ENCODE results near the gene ZBTB20. TPM values are rescaled to one million over a fixed set of nuclear protein-coding genes. Genes with fewer than 3 reads are reported as not detected.

Gene ZBTB20
- total and polyA plus RNA-seq, 4 donors: 0.88 to 83.2 (median 20.4) TPM

DNA sequence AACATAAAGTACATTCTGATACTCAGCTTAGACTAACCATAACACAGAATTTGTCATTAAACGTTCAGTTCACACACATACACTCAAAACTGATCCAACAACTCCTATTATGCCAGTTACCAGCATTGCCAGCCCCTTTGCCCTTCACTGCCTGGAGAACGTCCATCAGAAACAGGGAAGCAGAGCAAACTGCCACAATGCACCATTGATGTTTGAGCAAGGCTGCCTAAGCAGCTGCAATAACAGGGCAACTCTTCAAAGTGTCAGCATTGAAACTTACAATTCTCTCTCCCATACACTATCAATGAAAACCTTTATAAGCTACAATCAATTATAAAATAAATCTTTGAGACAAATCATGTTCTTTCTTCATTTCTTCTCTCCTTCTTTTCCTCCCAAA lies 85.1 kb downstream of the ZBTB20 start:
- Histone ChIP-seq H3K9me3 (ENCODE audit: control insufficient read depth in 4 of 4, low read length in 3 of 4) (no peaks in the 10 kb centered on the region), H3K4me3 (ENCODE audit: low read depth in 1 of 3, low read length in 3 of 3) (no peak overlapping the region), H3K36me3 (ENCODE audit: control insufficient read depth in 4 of 4, insufficient read depth in 3 of 4, low read depth in 1 of 4, low read length in 3 of 4) (no peaks in the 10 kb centered on the region), H3K4me1 (ENCODE audit: control insufficient read depth in 4 of 4, insufficient read depth in 4 of 4, low read length in 3 of 4) (no peaks in the 10 kb centered on the region), H3K9ac (ENCODE audit: low read depth in 1 of 2, low read length in 2 of 2) (no peak overlapping the region), H3K27me3 (ENCODE audit: control insufficient read depth in 4 of 4, insufficient read depth in 4 of 4, low read length in 3 of 4) (no peaks in the 10 kb centered on the region), H3K27ac (ENCODE audit: low read depth in 1 of 2, low read length in 2 of 2) (no peak overlapping the region)
- no peak for DNase-seq (ENCODE audit: low spot score)
- 52% methylated on average over 2 of the region's 2 CpGs for WGBS
- TF ChIP-seq RAD21 (IDR thresholded peaks at IDR 0.05) (no peak), YY1 (IDR thresholded peaks at IDR 0.05) (no peak), EGR1 (IDR thresholded peaks at IDR 0.05; ENCODE audit: low read depth in 2 of 2) (no peak), HNF4A (conservative IDR thresholded peaks at IDR 0.05) (no peak), FOXA2 (IDR thresholded peaks at IDR 0.05) (no peak), JUND (IDR thresholded peaks at IDR 0.05) (no peak), GABPA (IDR thresholded peaks at IDR 0.05 in 1 of 2, conservative IDR thresholded peaks at IDR 0.05 in 1 of 2) (no peak)
- TF ChIP-seq, protein P1, sequence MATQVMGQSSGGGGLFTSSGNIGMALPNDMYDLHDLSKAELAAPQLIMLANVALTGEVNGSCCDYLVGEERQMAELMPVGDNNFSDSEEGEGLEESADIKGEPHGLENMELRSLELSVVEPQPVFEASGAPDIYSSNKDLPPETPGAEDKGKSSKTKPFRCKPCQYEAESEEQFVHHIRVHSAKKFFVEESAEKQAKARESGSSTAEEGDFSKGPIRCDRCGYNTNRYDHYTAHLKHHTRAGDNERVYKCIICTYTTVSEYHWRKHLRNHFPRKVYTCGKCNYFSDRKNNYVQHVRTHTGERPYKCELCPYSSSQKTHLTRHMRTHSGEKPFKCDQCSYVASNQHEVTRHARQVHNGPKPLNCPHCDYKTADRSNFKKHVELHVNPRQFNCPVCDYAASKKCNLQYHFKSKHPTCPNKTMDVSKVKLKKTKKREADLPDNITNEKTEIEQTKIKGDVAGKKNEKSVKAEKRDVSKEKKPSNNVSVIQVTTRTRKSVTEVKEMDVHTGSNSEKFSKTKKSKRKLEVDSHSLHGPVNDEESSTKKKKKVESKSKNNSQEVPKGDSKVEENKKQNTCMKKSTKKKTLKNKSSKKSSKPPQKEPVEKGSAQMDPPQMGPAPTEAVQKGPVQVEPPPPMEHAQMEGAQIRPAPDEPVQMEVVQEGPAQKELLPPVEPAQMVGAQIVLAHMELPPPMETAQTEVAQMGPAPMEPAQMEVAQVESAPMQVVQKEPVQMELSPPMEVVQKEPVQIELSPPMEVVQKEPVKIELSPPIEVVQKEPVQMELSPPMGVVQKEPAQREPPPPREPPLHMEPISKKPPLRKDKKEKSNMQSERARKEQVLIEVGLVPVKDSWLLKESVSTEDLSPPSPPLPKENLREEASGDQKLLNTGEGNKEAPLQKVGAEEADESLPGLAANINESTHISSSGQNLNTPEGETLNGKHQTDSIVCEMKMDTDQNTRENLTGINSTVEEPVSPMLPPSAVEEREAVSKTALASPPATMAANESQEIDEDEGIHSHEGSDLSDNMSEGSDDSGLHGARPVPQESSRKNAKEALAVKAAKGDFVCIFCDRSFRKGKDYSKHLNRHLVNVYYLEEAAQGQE (IDR thresholded peaks at IDR 0.05): no peak
- TF ChIP-seq, protein P2, sequence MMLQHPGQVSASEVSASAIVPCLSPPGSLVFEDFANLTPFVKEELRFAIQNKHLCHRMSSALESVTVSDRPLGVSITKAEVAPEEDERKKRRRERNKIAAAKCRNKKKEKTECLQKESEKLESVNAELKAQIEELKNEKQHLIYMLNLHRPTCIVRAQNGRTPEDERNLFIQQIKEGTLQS (IDR thresholded peaks at IDR 0.05): no peak
- TF ChIP-seq, protein P3, sequence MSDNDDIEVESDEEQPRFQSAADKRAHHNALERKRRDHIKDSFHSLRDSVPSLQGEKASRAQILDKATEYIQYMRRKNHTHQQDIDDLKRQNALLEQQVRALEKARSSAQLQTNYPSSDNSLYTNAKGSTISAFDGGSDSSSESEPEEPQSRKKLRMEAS (IDR thresholded peaks at IDR 0.05): no peak
- TF ChIP-seq, protein P4, sequence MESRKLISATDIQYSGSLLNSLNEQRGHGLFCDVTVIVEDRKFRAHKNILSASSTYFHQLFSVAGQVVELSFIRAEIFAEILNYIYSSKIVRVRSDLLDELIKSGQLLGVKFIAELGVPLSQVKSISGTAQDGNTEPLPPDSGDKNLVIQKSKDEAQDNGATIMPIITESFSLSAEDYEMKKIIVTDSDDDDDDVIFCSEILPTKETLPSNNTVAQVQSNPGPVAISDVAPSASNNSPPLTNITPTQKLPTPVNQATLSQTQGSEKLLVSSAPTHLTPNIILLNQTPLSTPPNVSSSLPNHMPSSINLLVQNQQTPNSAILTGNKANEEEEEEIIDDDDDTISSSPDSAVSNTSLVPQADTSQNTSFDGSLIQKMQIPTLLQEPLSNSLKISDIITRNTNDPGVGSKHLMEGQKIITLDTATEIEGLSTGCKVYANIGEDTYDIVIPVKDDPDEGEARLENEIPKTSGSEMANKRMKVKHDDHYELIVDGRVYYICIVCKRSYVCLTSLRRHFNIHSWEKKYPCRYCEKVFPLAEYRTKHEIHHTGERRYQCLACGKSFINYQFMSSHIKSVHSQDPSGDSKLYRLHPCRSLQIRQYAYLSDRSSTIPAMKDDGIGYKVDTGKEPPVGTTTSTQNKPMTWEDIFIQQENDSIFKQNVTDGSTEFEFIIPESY (IDR thresholded peaks at IDR 0.05): no peak

DNA sequence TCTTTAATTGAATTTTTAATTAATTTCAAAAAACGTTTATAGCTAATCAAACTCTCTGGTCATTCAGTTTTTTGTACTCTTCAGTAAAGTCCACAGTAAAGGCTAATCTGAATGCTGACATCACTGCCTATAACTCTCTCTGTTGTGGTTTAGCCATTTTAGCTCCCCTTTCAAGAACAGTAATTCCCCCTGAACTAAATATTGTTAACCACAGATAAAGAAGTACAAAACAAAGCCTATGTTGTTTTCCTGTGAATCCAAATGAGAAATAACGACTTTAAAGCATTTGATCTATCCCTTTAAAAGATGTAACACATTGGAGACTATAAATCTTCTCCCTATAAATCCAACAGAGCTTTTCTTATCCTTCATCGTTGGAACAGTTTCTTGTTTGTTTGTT lies 94.2 kb downstream of the ZBTB20 start:
- H3K27ac ChIP-seq (ENCODE audit: low read depth in 1 of 2, low read length in 2 of 2): no peak overlapping the region
- WGBS: 78% methylated on average over 3 of the region's 3 CpGs
- no peak overlapping the region for H3K4me3 ChIP-seq (ENCODE audit: low read depth in 1 of 3, low read length in 3 of 3)
- no peaks in the 10 kb centered on the region for H3K4me1 ChIP-seq (ENCODE audit: control insufficient read depth in 4 of 4, insufficient read depth in 4 of 4, low read length in 3 of 4)
- no peaks in the 10 kb centered on the region for H3K36me3 ChIP-seq (ENCODE audit: control insufficient read depth in 4 of 4, insufficient read depth in 3 of 4, low read depth in 1 of 4, low read length in 3 of 4)
- DNase-seq (ENCODE audit: low spot score): no peak
- no peak overlapping the region for H3K9ac ChIP-seq (ENCODE audit: low read depth in 1 of 2, low read length in 2 of 2)
- no peaks in the 10 kb centered on the region for H3K27me3 ChIP-seq (ENCODE audit: control insufficient read depth in 4 of 4, insufficient read depth in 4 of 4, low read length in 3 of 4)
- H3K9me3 ChIP-seq (ENCODE audit: control insufficient read depth in 4 of 4, low read length in 3 of 4): no peaks in the 10 kb centered on the region
- TF ChIP-seq HNF4G (IDR thresholded peaks at IDR 0.05): no peak
- TF ChIP-seq HNF4A (conservative IDR thresholded peaks at IDR 0.05): no peak
- TF ChIP-seq TAF1 (conservative IDR thresholded peaks at IDR 0.05): no peak
- no peak for TF ChIP-seq GABPA (IDR thresholded peaks at IDR 0.05 in 1 of 2, conservative IDR thresholded peaks at IDR 0.05 in 1 of 2)
- TF ChIP-seq YY1 (IDR thresholded peaks at IDR 0.05): no peak
- TF ChIP-seq RXRA (IDR thresholded peaks at IDR 0.05): no peak
- TF ChIP-seq, protein P3 (IDR thresholded peaks at IDR 0.05): no peak
- no peak for TF ChIP-seq SP1 (IDR thresholded peaks at IDR 0.05)
- TF ChIP-seq, protein P4 (IDR thresholded peaks at IDR 0.05): no peak
- TF ChIP-seq NR2F2 (IDR thresholded peaks at IDR 0.05): no peak
- TF ChIP-seq, protein P2 (IDR thresholded peaks at IDR 0.05): no peak
- no peak for TF ChIP-seq EGR1 (IDR thresholded peaks at IDR 0.05; ENCODE audit: low read depth in 2 of 2)
- TF ChIP-seq, protein P1 (IDR thresholded peaks at IDR 0.05): no peak
- no peak for TF ChIP-seq JUND (IDR thresholded peaks at IDR 0.05)
- no peak for TF ChIP-seq FOXA1 (IDR thresholded peaks at IDR 0.05)

All from liver (tissue), 9 donors.